NB4 (cell line): ENCODE data around the gene CWC27.

Experiments used
- MAX ChIP-seq: IDR thresholded peaks from 2 replicates; pipeline ENCODE4 v1.6.1; 2011; ENCODE audit warnings: low read depth, low read length
- MYC ChIP-seq: IDR thresholded peaks from 2 replicates; pipeline ENCODE4 v1.6.1; 2011; ENCODE audit warnings: low read depth, low read length
- POLR2A ChIP-seq: IDR thresholded peaks from 2 replicates; pipeline ENCODE4 v1.6.1; 2011; ENCODE audit warnings: mild to moderate bottlenecking; ENCODE audit not compliant: insufficient read length; ENCODE audit errors: extremely low read depth
- TF ChIP-seq, protein P1 (sequence below): IDR thresholded peaks from one replicate; pipeline ENCODE4 v1.5.1; 2012; ENCODE audit warnings: low read depth, low read length

GRCh38 chr5:64789457-64789856 lies 20.7 kb downstream of the CWC27 start:
- TF ChIP-seq, protein P1, sequence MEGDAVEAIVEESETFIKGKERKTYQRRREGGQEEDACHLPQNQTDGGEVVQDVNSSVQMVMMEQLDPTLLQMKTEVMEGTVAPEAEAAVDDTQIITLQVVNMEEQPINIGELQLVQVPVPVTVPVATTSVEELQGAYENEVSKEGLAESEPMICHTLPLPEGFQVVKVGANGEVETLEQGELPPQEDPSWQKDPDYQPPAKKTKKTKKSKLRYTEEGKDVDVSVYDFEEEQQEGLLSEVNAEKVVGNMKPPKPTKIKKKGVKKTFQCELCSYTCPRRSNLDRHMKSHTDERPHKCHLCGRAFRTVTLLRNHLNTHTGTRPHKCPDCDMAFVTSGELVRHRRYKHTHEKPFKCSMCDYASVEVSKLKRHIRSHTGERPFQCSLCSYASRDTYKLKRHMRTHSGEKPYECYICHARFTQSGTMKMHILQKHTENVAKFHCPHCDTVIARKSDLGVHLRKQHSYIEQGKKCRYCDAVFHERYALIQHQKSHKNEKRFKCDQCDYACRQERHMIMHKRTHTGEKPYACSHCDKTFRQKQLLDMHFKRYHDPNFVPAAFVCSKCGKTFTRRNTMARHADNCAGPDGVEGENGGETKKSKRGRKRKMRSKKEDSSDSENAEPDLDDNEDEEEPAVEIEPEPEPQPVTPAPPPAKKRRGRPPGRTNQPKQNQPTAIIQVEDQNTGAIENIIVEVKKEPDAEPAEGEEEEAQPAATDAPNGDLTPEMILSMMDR, result no peak
- no peak for TF ChIP-seq POLR2A
- TF ChIP-seq MAX, result no peak
- no peak for TF ChIP-seq MYC
